Neural cell (in vitro differentiated cells): ENCODE results near the gene ASCC2.

Source experiments
- TF ChIP-seq, protein P1 (sequence below): IDR thresholded peaks from 2 replicates; pipeline ENCODE4 v1.6.1; 2012; ENCODE audit warnings: borderline replicate concordance
- TF ChIP-seq, protein P2 (sequence below): fragments of 450-650 bp; IDR thresholded peaks from 2 replicates; pipeline ENCODE4 v1.5.1; 2014; ENCODE audit warnings: antibody characterized with exemption, mild to moderate bottlenecking, moderate library complexity; ENCODE audit not compliant: poor library complexity, severe bottlenecking

DNA sequence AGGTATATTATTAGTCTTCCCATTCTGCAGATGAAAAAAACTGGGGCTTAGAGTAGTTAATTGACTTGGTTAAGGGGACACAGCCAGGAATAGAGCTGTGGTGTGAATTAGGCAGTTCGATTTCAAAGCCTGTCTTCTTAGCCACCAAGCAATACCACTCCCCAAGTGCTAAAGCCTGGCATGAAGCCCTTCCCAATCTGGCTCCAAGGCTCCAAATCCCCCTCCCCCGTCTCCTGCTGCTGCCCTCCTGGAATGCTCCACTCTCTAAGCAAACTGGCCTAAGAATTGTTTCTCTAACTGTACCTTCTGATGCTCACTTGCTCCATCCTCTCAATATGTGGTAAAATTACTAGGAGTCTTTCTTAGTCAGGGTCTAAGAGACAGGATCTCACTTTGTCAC, 18.6 kb downstream of the ASCC2 start:
- TF ChIP-seq, protein P1, sequence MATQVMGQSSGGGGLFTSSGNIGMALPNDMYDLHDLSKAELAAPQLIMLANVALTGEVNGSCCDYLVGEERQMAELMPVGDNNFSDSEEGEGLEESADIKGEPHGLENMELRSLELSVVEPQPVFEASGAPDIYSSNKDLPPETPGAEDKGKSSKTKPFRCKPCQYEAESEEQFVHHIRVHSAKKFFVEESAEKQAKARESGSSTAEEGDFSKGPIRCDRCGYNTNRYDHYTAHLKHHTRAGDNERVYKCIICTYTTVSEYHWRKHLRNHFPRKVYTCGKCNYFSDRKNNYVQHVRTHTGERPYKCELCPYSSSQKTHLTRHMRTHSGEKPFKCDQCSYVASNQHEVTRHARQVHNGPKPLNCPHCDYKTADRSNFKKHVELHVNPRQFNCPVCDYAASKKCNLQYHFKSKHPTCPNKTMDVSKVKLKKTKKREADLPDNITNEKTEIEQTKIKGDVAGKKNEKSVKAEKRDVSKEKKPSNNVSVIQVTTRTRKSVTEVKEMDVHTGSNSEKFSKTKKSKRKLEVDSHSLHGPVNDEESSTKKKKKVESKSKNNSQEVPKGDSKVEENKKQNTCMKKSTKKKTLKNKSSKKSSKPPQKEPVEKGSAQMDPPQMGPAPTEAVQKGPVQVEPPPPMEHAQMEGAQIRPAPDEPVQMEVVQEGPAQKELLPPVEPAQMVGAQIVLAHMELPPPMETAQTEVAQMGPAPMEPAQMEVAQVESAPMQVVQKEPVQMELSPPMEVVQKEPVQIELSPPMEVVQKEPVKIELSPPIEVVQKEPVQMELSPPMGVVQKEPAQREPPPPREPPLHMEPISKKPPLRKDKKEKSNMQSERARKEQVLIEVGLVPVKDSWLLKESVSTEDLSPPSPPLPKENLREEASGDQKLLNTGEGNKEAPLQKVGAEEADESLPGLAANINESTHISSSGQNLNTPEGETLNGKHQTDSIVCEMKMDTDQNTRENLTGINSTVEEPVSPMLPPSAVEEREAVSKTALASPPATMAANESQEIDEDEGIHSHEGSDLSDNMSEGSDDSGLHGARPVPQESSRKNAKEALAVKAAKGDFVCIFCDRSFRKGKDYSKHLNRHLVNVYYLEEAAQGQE, result no peak
- TF ChIP-seq, protein P2, sequence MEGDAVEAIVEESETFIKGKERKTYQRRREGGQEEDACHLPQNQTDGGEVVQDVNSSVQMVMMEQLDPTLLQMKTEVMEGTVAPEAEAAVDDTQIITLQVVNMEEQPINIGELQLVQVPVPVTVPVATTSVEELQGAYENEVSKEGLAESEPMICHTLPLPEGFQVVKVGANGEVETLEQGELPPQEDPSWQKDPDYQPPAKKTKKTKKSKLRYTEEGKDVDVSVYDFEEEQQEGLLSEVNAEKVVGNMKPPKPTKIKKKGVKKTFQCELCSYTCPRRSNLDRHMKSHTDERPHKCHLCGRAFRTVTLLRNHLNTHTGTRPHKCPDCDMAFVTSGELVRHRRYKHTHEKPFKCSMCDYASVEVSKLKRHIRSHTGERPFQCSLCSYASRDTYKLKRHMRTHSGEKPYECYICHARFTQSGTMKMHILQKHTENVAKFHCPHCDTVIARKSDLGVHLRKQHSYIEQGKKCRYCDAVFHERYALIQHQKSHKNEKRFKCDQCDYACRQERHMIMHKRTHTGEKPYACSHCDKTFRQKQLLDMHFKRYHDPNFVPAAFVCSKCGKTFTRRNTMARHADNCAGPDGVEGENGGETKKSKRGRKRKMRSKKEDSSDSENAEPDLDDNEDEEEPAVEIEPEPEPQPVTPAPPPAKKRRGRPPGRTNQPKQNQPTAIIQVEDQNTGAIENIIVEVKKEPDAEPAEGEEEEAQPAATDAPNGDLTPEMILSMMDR, result no peak
